Adrenal gland (tissue), 5 donors: ENCODE measurements around the gene PTCHD1.

ENCODE experiments used
- POLR2A ChIP-seq, 2 donors: fragments of 450-650 bp; IDR thresholded peaks; one replicate each; pipeline ENCODE4 v1.6.1; 2017; ENCODE audit warnings: antibody characterized with exemption in 2 of 2, mild to moderate bottlenecking in 2 of 2, moderate library complexity in 1 of 2
- TF ChIP-seq, protein P1 (sequence below), 6 experiments: fragments of 450-650 bp in 4 of 6; fragments of 200-600 bp in 2 of 6; sonication (generic) in 1 of 6; IDR thresholded peaks; 1 replicate in 5 of 6; 2 replicates in 1 of 6; pipeline versions ENCODE4 v1.5.1 to v1.8.0; 2016 to 2021; ENCODE audit warnings: antibody characterized with exemption in 6 of 6, mild to moderate bottlenecking in 2 of 6, moderate library complexity in 1 of 6
- donor health status: DM: no; HTN: no; CAD: no.

- TF ChIP-seq, protein P1, sequence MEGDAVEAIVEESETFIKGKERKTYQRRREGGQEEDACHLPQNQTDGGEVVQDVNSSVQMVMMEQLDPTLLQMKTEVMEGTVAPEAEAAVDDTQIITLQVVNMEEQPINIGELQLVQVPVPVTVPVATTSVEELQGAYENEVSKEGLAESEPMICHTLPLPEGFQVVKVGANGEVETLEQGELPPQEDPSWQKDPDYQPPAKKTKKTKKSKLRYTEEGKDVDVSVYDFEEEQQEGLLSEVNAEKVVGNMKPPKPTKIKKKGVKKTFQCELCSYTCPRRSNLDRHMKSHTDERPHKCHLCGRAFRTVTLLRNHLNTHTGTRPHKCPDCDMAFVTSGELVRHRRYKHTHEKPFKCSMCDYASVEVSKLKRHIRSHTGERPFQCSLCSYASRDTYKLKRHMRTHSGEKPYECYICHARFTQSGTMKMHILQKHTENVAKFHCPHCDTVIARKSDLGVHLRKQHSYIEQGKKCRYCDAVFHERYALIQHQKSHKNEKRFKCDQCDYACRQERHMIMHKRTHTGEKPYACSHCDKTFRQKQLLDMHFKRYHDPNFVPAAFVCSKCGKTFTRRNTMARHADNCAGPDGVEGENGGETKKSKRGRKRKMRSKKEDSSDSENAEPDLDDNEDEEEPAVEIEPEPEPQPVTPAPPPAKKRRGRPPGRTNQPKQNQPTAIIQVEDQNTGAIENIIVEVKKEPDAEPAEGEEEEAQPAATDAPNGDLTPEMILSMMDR (IDR thresholded peaks at IDR 0.05) = no peak
- TF ChIP-seq POLR2A (IDR thresholded peaks at IDR 0.05) = no peak
These were observed 50.6 kb downstream of the PTCHD1 start for GRCh38 chrX:23385242-23385641.
